ENCODE results near the gene NFKBIE. TPM values are rescaled to one million over a fixed set of nuclear protein-coding genes. Genes with fewer than 3 reads are reported as not detected.

Gene NFKBIE
- total RNA-seq, 1 experiment from 2014 or later, result 9.7 TPM

- Histone ChIP-seq H2AFZ (ENCODE audit: low read length) (no peak overlapping the region), H3K4me2 (ENCODE audit: insufficient read depth, insufficient read length, low read length) (no peak overlapping the region), H3K79me1 (ENCODE audit: insufficient read depth, low read depth, low read length, poor library complexity, severe bottlenecking) (peaks cover 17% of the 10 kb centered on the region), H2BK15ac (ENCODE audit: low read depth, low read length) (no peak overlapping the region), H3K4ac (ENCODE audit: low read depth, low read length) (no peak overlapping the region), H4K5ac (ENCODE audit: insufficient read length, low read depth, low read length) (no peak overlapping the region), H3K9ac (ENCODE audit: extremely low read depth, insufficient read length, low read length) (no peak overlapping the region), H3T11ph (ENCODE audit: low read length) (no peak overlapping the region), H3K23me2 (ENCODE audit: insufficient read length, low read depth, low read length, poor library complexity, severe bottlenecking) (peaks cover 9% of the 10 kb centered on the region), H3K4me1 (ENCODE audit: insufficient read depth, low read length) (peaks cover 11% of the 10 kb centered on the region; the same call in 1 of the 2 replicates), H3K79me2 (ENCODE audit: insufficient read depth, low read length) (peaks cover 17% of the 10 kb centered on the region; the same call in 1 of the 2 replicates), H3K9me3 (ENCODE audit: control insufficient read depth, low read depth, low read length) (no peaks in the 10 kb centered on the region), H2BK120ac (ENCODE audit: low read depth, low read length, poor library complexity, severe bottlenecking) (no peak overlapping the region), H3K56ac (ENCODE audit: insufficient read length, low read depth, low read length) (no peak overlapping the region), H4K20me1 (ENCODE audit: control insufficient read depth, insufficient read depth, insufficient read length) (peaks cover 2% of the 10 kb centered on the region), H2BK12ac (ENCODE audit: insufficient read length, low read depth, low read length) (no peak overlapping the region), H2AK5ac (ENCODE audit: insufficient read length, low read length) (no peak overlapping the region), H3K27ac (ENCODE audit: insufficient read length, low read depth, low read length) (no peak overlapping the region), H4K8ac (replicated peaks; ENCODE audit: insufficient read length, low read depth, low read length) (no peak overlapping the region), H3K14ac (ENCODE audit: insufficient read depth, low read length) (no peak overlapping the region), H4K91ac (ENCODE audit: insufficient read length, low read depth, low read length) (no peak overlapping the region), H3K23ac (ENCODE audit: insufficient read length, low read depth, low read length) (no peak overlapping the region), H3K27me3 (ENCODE audit: insufficient read depth, low read length) (no peaks in the 10 kb centered on the region), H3K18ac (ENCODE audit: insufficient read length, low read depth, low read length) (no peak overlapping the region), H2BK20ac (ENCODE audit: low read depth, low read length, poor library complexity, severe bottlenecking) (no peak overlapping the region), H2BK5ac (ENCODE audit: insufficient read length, low read length) (no peak overlapping the region)
- peaks cover 27 to 41% of the 10 kb centered on the region in 2 experiments for H3K4me1 Mint-ChIP-seq
- H3K4me3 Mint-ChIP-seq, result no peak overlapping the region
- H3K36me3 Mint-ChIP-seq (ENCODE audit: insufficient read depth in 1 of 3, low read depth in 3 of 3), result peaks cover 45 to 55% (median 47%) of the 10 kb centered on the region in 3 experiments
- H3K27me3 Mint-ChIP-seq (ENCODE audit: low read depth), result no peaks in the 10 kb centered on the region
- no peak for TF ChIP-seq CTCF (conservative IDR thresholded peaks at IDR 0.05)
- no peaks in the 10 kb centered on the region; a peak in 1 of 5 replicates for H3K9me3 Mint-ChIP-seq
- no peak for DNase-seq
- WGBS (ENCODE audit: extremely low coverage, insufficient read length, low lambda C conversion rate), result no CpG with 5 or more reads among the region's 6 CpGs
- peak overlapping the region in 2 of 3 experiments; percentile 56 to 79; a peak in 3 of 7 replicates for H3K27ac Mint-ChIP-seq
Observed at GRCh38 chr6:44228031-44228430, 37.3 kb downstream of the NFKBIE start.

Data from H9 (cell line).